ENCODE results near the gene STC2. TPM values are rescaled to one million over a fixed set of nuclear protein-coding genes. Genes with fewer than 3 reads are reported as not detected.

Gene STC2
- total RNA-seq, 1 experiment from 2014 or later = 224 TPM

DNA sequence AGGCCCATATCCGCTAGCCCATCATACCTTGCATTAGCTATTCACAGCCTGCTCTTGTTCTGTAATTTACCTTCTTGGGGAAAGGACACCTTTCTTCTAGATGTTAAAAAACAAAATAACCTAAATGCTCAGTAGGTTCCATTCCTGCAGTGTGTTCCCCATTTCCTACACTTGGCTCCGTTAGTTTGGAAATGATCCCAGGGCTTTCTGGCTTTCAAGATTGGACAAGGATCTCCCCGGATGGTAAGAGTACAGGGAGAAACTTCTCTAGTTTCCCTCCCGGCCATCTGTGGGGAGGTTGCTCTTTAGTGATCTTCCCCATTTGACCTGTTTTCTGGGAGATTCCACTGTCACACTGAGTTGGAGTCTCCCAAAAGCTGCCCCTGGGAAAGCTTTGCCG lies 27.3 kb upstream of the STC2 start:
- Mint-ChIP-seq H3K36me3 (ENCODE audit: insufficient read depth, unreplicated experiment) (no peaks in the 10 kb centered on the region), H3K9me3 (ENCODE audit: unreplicated experiment) (no peaks in the 10 kb centered on the region), H3K27me3 (ENCODE audit: insufficient read depth, unreplicated experiment) (peaks cover 16% of the 10 kb centered on the region), H3K4me1 (ENCODE audit: low read depth, unreplicated experiment) (no peaks in the 10 kb centered on the region), H3K27ac (ENCODE audit: unreplicated experiment) (no peak overlapping the region), H3K4me3 (ENCODE audit: unreplicated experiment) (no peak overlapping the region)
- H3K4me1 ChIP-seq = no peaks in the 10 kb centered on the region
- no peaks in the 10 kb centered on the region for H3K36me3 ChIP-seq (ENCODE audit: control insufficient read depth, insufficient read depth, low read length)
- TF ChIP-seq, protein P1, sequence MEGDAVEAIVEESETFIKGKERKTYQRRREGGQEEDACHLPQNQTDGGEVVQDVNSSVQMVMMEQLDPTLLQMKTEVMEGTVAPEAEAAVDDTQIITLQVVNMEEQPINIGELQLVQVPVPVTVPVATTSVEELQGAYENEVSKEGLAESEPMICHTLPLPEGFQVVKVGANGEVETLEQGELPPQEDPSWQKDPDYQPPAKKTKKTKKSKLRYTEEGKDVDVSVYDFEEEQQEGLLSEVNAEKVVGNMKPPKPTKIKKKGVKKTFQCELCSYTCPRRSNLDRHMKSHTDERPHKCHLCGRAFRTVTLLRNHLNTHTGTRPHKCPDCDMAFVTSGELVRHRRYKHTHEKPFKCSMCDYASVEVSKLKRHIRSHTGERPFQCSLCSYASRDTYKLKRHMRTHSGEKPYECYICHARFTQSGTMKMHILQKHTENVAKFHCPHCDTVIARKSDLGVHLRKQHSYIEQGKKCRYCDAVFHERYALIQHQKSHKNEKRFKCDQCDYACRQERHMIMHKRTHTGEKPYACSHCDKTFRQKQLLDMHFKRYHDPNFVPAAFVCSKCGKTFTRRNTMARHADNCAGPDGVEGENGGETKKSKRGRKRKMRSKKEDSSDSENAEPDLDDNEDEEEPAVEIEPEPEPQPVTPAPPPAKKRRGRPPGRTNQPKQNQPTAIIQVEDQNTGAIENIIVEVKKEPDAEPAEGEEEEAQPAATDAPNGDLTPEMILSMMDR (IDR thresholded peaks at IDR 0.05; ENCODE audit: insufficient read depth in 1 of 2, low read depth in 1 of 2, low read length in 1 of 2, severe bottlenecking in 1 of 2, unreplicated experiment in 1 of 2) = no peak
- ChIA-PET CTCF (no interaction called here), POLR2A (no interaction called here)
- intact Hi-C loops (cut with micrococcal nuclease; ENCODE audit: unreplicated experiment) = no loop called here
- DNase-seq = no peak
- BruUV-seq (replicated peaks) = no TSS peak
- H3K27me3 ChIP-seq (replicated peaks; ENCODE audit: control insufficient read depth, insufficient read depth, low read length) = no peaks in the 10 kb centered on the region; the same call in 1 of the 2 replicates
- no peaks in the 10 kb centered on the region for H3K9me3 ChIP-seq
- no peak overlapping the region for H3K4me3 ChIP-seq (ENCODE audit: low read depth, low read length)

DNA sequence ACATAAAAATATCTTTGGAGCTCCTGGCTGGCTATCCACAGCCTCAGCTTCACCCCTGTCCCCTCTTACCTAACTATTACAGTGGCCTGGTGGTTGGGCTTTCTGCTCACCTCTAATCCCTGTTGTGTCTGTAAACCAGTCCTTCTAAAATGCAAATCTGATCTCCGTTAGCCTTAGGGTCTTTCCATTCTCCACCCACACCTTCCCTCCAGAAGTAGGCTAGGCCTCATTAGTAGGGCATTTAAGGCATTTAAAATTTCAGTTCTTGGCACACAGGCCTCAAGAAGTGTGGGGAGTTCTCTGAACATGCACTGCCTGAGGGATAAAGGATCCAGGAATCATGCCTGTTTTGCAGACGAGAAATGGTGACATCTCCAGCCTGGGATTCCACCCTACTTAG lies 26.4 kb upstream of the STC2 start:
- DNase-seq = no peak
- no peaks in the 10 kb centered on the region for H3K9me3 ChIP-seq
- intact Hi-C loops (cut with micrococcal nuclease; ENCODE audit: unreplicated experiment) = no loop called here
- Mint-ChIP-seq H3K9me3 (ENCODE audit: unreplicated experiment) (no peaks in the 10 kb centered on the region), H3K27me3 (ENCODE audit: insufficient read depth, unreplicated experiment) (peaks cover 16% of the 10 kb centered on the region), H3K36me3 (ENCODE audit: insufficient read depth, unreplicated experiment) (no peaks in the 10 kb centered on the region), H3K4me1 (ENCODE audit: low read depth, unreplicated experiment) (no peaks in the 10 kb centered on the region), H3K4me3 (ENCODE audit: unreplicated experiment) (no peak overlapping the region), H3K27ac (ENCODE audit: unreplicated experiment) (no peak overlapping the region)
- no TSS peak for BruUV-seq (replicated peaks)
- TF ChIP-seq, protein P1 (IDR thresholded peaks at IDR 0.05; ENCODE audit: insufficient read depth in 1 of 2, low read depth in 1 of 2, low read length in 1 of 2, severe bottlenecking in 1 of 2, unreplicated experiment in 1 of 2) = no peak
- no peak overlapping the region for H3K4me3 ChIP-seq (ENCODE audit: low read depth, low read length)
- H3K27me3 ChIP-seq (replicated peaks; ENCODE audit: control insufficient read depth, insufficient read depth, low read length) = no peaks in the 10 kb centered on the region; the same call in 1 of the 2 replicates
- H3K36me3 ChIP-seq (ENCODE audit: control insufficient read depth, insufficient read depth, low read length) = no peaks in the 10 kb centered on the region
- POLR2A ChIA-PET = no interaction called here
- CTCF ChIA-PET = no interaction called here
- no peaks in the 10 kb centered on the region for H3K4me1 ChIP-seq

DNA sequence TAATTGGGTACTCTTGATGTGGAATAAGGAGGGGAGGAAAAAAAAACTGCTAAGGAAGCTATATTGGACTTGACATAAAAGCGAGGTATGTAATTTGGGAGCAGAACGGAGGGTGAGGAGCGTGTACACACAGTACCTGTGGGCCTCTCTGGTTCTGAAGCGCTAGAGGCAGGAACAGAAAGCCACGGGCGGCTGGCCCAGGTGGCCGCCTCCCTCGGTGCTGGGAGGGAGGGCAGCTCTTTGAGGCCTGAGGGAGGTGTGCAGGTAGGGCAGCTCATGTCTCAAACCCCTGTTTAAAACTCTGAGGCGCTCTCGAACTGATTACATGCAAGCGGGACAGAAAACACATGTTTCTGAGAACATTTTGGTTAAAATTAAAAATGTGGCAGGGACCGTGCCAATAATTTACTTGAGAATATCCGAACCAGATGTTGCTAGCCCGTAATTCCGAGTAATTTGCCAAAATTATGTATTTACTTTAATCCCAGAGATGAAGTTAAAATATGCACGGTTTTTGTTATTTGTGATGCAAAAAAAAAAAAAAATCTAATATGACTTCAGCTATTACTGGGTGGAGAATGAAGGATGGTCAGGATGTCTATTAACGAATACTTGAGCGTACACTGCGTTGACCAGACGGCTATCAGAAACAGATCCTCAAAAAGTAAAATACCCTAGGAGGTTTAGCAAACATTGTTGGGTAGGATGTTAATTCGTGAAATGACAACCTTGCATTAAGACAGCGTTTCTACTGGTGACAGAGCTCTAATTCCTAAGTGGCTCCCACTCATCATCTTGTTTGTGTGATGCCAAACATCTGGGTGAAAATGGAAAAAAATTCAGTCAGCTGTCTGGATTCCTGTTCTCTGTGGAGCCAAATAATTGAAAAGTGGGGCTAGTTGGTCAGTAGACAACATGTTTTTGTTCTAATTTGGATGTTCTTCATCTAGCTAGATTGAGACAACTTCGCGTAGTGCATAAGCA lies 24.4 kb upstream of the STC2 start:
- Histone ChIP-seq H3K4me1 (no peaks in the 10 kb centered on the region), H3K9me3 (no peaks in the 10 kb centered on the region), H3K27me3 (replicated peaks; ENCODE audit: control insufficient read depth, insufficient read depth, low read length) (no peaks in the 10 kb centered on the region), H3K4me3 (ENCODE audit: low read depth, low read length) (no peak overlapping the region), H3K36me3 (ENCODE audit: control insufficient read depth, insufficient read depth, low read length) (no peaks in the 10 kb centered on the region)
- ChIA-PET POLR2A (no interaction called here), CTCF (no interaction called here)
- H3K9me3 Mint-ChIP-seq (ENCODE audit: unreplicated experiment) = no peaks in the 10 kb centered on the region
- intact Hi-C loops (cut with micrococcal nuclease; ENCODE audit: unreplicated experiment) = no loop called here
- no peaks in the 10 kb centered on the region for H3K4me1 Mint-ChIP-seq (ENCODE audit: low read depth, unreplicated experiment)
- no TSS peak for BruUV-seq (replicated peaks)
- DNase-seq = no peak
- H3K27me3 Mint-ChIP-seq (ENCODE audit: insufficient read depth, unreplicated experiment) = peaks cover 12% of the 10 kb centered on the region
- TF ChIP-seq, protein P1 (IDR thresholded peaks at IDR 0.05; ENCODE audit: insufficient read depth in 1 of 2, low read depth in 1 of 2, low read length in 1 of 2, severe bottlenecking in 1 of 2, unreplicated experiment in 1 of 2) = no peak
- H3K27ac Mint-ChIP-seq (ENCODE audit: unreplicated experiment) = no peak overlapping the region
- H3K4me3 Mint-ChIP-seq (ENCODE audit: unreplicated experiment) = no peak overlapping the region
- no peaks in the 10 kb centered on the region for H3K36me3 Mint-ChIP-seq (ENCODE audit: insufficient read depth, unreplicated experiment)

Measured in Caco-2 (cell line).